GM12801 (cell line): ENCODE data around the gene RNF208.

Experiments used
- TF ChIP-seq, protein P1 (sequence below): IDR thresholded peaks from one replicate; pipeline ENCODE4 v1.5.1; 2011; ENCODE audit warnings: control low read depth; ENCODE audit not compliant: insufficient read length; ENCODE audit errors: extremely low read depth

Gene RNF208

DNA sequence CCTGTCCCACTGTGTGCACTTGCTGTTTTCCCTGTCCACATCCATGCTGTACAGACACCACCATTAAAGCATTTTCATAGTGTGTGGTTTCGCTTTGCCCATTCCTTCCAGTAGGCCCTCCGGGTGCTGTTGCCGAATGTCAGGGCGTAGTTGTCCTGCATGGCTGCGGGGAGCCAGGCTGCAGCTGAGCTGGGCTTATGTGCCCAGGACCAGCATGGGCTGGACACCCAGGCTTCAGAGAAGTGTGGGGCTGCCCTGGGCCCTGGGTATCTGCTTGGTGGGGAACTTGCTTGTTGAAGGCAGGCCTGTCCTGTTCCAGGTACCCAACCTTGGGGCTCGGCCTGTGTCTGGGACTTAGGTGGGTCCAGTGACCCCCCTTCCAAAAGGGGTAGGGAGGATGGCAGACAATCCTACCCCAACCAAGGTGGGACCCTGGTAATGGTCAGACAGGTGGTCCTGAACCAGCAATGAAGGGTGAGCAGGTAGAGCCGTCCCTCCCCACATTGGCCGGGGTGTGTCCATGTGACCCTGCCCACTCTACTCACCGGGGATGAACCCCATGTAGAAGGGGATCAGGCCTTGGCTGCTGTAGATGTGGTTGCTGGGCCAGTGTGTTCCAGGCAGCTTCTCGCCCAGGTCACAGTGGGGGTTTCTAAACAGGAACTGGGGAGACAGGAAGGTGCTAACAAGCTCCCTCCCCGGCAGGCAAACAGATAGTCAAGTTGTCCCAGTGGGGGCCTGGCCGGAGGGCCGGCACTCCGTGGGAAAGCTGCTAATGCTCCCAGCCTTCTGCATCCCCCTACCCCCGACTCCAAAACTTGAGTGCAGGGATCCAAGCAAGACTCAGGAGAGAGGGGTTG lies 21.8 kb upstream of the RNF208 start:
- TF ChIP-seq, protein P1, sequence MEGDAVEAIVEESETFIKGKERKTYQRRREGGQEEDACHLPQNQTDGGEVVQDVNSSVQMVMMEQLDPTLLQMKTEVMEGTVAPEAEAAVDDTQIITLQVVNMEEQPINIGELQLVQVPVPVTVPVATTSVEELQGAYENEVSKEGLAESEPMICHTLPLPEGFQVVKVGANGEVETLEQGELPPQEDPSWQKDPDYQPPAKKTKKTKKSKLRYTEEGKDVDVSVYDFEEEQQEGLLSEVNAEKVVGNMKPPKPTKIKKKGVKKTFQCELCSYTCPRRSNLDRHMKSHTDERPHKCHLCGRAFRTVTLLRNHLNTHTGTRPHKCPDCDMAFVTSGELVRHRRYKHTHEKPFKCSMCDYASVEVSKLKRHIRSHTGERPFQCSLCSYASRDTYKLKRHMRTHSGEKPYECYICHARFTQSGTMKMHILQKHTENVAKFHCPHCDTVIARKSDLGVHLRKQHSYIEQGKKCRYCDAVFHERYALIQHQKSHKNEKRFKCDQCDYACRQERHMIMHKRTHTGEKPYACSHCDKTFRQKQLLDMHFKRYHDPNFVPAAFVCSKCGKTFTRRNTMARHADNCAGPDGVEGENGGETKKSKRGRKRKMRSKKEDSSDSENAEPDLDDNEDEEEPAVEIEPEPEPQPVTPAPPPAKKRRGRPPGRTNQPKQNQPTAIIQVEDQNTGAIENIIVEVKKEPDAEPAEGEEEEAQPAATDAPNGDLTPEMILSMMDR = no peak

DNA sequence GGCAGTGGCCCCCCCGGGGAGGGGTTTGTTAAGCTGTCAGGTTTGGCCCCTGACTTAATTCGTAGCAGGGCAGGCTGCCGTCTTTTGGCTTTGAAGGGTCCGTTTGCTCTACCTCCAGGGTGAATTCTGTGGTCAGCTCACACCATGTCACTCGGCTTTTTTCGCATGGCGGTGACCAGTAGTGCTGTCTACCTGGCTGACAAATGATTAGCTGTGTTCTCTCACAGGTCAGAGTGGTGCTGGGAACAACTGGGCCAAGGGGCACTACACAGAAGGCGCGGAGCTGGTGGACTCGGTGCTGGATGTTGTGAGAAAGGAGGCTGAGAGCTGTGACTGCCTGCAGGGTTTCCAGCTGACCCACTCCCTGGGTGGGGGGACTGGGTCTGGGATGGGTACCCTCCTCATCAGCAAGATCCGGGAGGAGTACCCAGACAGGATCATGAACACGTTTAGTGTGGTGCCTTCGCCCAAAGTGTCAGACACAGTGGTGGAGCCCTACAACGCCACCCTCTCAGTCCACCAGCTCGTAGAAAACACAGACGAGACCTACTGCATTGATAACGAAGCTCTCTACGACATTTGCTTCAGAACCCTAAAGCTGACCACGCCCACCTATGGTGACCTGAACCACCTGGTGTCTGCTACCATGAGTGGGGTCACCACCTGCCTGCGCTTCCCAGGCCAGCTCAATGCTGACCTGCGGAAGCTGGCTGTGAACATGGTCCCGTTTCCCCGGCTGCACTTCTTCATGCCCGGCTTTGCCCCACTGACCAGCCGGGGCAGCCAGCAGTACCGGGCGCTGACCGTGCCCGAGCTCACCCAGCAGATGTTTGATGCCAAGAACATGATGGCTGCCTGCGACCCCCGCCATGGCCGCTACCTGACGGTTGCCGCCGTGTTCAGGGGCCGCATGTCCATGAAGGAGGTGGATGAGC lies 20.5 kb upstream of the RNF208 start:
- TF ChIP-seq, protein P1 = no peak

DNA sequence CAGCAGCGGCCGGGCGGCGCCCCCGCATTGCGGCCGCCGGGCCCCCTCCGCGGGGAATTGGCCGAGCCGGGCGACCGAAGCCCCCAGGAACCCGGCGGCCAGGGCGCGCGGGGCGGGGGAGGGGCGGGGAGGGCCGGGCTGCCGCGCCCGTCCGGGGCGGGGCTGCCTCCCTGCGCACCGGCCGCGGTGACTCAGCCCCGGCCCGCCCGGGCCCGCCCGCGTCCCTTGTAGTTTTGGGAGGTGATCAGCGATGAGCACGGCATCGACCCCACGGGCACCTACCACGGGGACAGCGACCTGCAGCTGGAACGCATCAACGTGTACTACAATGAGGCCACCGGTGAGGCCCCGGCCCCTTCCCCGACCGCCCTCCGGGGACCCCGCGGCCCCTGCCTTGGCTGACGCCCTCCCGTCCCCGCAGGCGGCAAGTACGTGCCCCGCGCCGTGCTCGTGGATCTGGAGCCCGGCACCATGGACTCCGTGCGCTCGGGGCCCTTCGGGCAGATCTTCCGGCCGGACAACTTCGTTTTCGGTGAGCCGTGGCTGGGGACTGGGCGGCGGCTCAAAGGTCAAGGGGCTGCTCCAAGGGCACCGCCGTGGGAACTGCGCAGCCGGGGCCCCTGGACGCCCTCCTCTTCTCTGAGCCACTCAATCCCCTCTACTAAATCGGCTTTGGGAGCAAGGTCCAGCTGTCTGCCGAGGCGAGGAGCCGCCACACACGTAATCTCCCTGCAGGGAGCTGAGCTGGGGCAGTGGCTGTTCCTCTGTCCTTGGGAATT lies 19.6 kb upstream of the RNF208 start:
- TF ChIP-seq, protein P1 = no peak

DNA sequence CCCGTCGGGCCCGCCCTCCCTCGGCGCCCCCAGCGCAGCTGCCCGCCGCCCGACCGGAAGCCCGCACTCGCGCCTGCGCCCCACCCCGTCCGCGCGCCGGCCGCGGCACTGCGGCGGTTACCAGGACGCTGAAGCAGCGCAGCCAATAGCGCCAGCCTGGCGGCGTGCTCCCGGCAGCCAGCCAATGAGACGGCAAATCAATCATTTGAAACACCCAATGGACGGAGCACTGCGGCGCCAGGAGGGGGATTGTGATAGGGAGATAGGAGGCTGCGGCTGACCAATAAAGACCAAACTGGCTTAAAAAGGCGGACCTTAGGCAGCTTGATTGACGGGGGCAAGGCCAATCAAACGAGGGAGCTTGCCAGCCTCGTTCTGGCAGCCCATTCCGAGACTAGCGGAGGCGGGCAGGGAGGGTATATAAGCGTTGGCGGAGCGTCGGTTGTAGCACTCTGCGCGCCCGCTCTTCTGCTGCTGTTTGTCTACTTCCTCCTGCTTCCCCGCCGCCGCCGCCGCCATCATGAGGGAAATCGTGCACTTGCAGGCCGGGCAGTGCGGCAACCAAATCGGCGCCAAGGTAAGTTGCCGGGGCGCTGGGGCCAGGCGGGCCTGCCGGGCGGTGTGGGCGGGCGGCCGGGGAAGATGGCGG lies 18.9 kb upstream of the RNF208 start, which contains the start of gene TUBB4B:
TSS of gene TUBB4B (plus strand) at position 447 of the 649 bp plus-strand sequence. CDS start at position 521, 74 bp downstream.
- TF ChIP-seq, protein P1 = no peak

DNA sequence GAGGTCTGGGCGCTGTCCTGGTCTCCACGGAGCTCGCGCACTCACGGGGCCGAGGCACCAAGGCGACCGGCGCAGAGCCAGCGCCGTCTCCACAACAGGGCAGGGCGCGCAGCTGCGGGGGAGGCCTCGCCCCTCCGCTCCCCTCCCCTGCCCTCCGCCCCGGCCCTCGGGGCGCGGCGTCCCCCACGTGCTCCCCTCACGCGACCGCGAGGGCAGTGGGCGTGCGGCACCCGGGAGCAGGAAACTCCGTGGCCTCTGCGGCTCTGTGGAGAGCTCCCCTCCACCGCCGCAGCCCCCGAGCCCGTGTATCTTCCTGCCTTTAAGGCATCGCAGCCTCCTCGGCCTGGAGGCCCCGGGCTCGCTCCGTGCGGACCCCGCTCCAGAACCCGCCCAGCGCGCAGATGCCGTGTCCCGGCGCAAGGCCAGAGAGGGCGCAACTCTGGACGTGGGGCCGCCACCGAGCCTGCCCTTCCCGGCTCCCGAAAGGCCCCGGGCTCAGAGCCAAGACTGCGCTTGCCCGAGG lies 18.3 kb upstream of the RNF208 start:
- TF ChIP-seq, protein P1 = no peak

DNA sequence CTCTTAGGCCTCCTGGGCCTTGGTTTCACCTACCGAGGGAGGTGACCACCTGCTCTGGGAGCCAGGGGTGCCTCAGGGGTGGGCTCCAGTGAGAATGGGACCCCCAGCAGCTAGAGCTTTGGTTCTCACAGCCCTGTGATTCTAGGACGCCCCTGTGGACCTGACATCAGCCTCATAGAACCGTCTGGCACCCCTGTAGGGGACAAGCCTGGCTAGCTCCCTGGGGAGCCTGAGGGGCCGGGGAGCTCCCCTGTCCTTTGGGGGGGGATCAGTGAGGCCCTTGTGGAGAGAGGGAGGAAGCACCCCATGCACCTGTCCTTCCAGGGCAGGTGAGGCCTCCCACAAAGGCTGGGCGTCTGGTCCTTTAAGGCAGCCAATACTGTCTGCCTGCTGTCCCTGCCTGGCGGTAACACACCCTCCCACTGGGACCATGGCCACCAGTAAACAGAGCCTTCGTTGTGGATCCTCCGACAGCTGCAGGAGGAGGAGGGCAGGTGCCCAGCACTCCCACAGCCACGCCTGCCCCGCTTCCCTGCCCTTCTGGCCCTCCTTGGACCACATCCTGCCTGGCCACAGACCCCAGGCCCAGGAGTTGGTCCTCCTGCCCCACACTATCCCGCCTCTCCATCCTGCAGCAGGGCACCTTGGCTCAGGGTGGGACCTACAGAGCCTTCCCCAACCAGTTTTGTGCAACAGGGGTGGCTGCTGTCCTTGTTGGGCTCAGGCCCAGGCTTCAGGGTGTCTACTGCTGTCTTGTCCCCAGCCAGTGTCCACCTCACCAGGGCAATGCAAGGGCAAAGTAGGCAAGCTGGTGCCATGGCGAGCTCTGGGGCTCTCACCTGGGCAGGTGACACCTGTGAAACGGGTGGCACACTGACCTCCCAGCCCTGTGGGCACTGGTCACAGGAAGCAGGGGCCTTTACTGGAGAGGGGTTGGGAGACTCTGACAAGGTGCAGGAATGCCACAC lies 16.0 kb upstream of the RNF208 start:
- TF ChIP-seq, protein P1 = no peak
